HG03354 (cell line): ENCODE measurements around the gene PANX3.
A peak's percentile ranks its signal among the peaks of the same experiment; 100 is the strongest.

Experiments
- ATAC-seq: cut with Tn5 transposase; IDR thresholded peaks from one replicate; pipeline ENCODE4 v1.9.1; 2021; ENCODE audit warnings: mild to moderate bottlenecking; ENCODE audit not compliant: unreplicated experiment, poor library complexity, severe bottlenecking

The PANX3 gene

DNA sequence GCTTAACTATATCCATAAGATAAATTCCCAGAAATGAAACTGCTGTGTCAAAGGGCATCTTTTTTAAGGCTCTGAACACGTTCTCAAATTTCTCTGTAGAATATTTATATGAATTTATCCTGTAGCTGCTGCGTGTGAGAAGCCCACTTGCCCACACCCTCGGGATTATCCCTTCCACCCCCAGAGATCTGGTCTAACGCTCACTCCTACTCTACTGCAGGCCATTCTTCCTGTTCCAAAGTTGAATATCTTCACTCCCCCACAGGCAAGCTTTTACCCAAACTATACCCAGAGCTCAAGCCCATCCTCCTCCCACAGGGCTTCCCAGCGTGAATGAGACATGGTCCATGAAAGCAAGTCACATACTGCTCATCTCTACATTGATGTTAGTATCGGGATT is 37.4 kb downstream of the PANX3 start:
- ATAC-seq: no peak

GRCh38 chr11:124656774-124657630 is 45.8 kb downstream of the PANX3 start:
- ATAC-seq: no peak

DNA sequence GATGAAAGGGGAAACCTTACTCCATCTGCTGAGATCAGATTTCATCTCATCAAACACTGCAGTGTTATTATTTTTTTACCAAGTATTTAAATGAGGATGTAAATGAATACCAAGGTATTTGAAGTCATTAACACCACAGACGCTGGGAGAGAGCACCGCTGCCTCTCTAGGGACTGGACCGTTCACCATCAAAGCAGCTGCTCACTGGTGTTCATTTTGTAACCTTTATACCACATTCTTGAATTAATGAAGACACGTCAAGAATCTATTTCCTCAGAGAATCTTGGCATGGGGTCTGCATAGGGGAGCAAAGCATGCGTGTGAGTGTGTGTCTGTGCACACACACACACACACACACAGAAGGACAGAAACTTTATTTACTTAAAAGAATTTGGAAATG is 46.7 kb downstream of the PANX3 start:
- ATAC-seq: no peak

- no peak for ATAC-seq
These were observed 47.3 kb downstream of the PANX3 start for GRCh38 chr11:124658501-124658900.

GRCh38 chr11:124658986-124659385 is 47.8 kb downstream of the PANX3 start:
- no peak for ATAC-seq

DNA sequence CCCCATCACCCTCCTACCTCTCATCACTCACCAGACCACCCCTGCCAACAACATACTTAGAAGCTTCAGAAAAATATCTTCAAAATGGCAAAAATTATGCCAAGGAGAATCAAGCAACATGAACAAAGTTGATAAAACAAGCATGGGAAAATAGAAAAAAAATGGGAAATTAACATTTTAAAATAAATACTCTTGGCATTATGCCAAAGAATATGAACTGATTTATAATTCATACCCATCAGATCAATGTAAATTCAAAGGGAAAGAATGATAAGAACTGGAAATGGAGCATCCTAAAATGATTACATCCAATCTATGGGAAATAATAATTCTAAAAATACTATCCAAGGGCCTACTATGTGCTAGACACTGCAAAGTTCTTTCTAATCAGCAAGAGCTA is 50.3 kb downstream of the PANX3 start:
- no peak for ATAC-seq

DNA sequence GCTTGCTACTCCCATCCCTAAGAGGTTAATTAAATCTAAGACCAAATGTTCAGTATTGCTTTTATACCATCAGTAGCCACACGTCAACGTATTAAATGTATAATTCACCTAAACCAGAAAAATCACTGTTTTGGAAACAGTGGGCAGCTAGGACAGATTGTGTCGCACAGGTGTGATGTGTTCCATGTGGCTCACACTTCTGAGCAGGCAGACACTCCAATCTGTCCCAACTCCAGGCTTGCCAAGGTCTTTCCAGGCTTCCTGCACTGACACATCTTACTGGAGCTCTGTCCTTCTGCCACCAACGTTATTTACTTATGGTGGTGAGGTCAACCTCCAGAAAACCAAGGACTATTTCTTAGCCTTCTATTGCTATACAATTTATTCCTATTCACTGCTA is 50.9 kb downstream of the PANX3 start:
- no peak for ATAC-seq

DNA sequence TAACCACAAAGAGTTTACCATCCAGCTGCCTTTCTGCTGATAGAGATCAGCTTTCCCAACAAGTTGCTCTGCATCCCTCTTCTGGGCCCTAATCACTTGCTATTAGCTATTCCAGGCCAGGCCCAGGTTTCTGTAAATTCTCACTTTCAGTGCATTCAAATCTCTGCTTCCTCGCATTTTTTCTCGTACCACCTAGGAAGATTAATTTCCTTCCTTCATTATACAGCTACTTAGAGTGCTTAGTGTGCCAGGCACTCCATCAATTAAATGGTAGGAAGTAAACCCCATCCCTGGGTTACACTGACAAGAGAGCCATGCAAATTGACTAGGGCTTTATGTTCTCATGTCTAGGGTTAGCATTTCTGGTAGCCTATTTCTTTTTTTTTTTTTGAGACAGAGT is 52.6 kb downstream of the PANX3 start:
- no peak for ATAC-seq

DNA sequence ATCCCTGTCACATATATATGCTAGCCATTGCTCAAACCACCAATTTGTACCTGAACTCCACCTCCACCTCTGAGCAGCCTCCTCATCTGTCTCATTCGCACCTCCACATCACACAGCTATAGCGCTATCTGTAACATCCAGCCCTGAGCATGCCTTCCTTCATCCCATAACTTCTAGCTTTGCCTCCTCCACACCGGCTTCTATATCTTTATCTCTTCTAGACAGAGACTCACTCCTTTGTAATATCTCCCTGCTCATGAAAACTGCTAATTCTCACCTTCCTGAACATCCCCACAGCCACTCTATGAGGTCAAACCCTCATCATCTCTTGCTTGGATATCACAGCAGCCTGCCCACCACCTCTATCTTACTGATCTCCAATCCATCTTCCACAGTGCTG is 56.4 kb downstream of the PANX3 start:
- no peak for ATAC-seq

GRCh38 chr11:124669193-124669592 is 58.0 kb downstream of the PANX3 start:
- ATAC-seq: peak; percentile 36
